GM12878 (cell line): Measurements from ENCODE around the gene RAB35. TPM values are rescaled to one million over a fixed set of nuclear protein-coding genes. Genes with fewer than 3 reads are reported as not detected.
A peak's percentile ranks its signal among the peaks of the same experiment; 100 is the strongest.

Experiments
- ATAC-seq: fragments of 200-7000 bp; cut with Tn5 transposase; 3 replicates; pipeline ENCODE4 v1.9.1; 2020; ENCODE audit warnings: mild to moderate bottlenecking, moderate library complexity
- BruUV-seq: library from RNA; stranded (reverse); fragments of 400-500 nt; replicated peaks from 2 replicates; lab custom pipeline; 2021; lab: Mats Ljungman, UMichigan
- CTCF ChIA-PET: fragments of 300-600 bp; sonication (Branson Sonifier 250); formaldehyde crosslinking; extraction: SDS; loops from one replicate; lab custom pipeline; 2021; ENCODE audit warnings: inconsistent platforms; lab: Yijun Ruan, JAX
- POLR2A ChIA-PET: fragments of 350-600 bp; formaldehyde crosslinking; extraction: SDS; loops from one replicate; lab custom pipeline; 2021; ENCODE audit warnings: inconsistent platforms; lab: Charles Lee
- RAD21 ChIA-PET: fragments of 300-600 bp; sonication (Branson Sonifier 250); formaldehyde crosslinking; loops from one replicate; lab custom pipeline; 2023; ENCODE audit warnings: antibody characterized with exemption; ENCODE audit not compliant: unreplicated experiment; lab: Charles Lee
- SMC1A ChIA-PET: fragments of 300-600 bp; sonication (Branson Sonifier 250); formaldehyde crosslinking; loops from one replicate; lab custom pipeline; 2023; ENCODE audit not compliant: unreplicated experiment, uncharacterized antibody; lab: Charles Lee
- DNase-seq: peaks from one replicate; pipeline ENCODE4 v3.0.0-alpha.2; 2011; ENCODE audit warnings: low read depth, low spot score
- FAIRE-seq: peaks from 3 replicates; lab custom pipeline; 2011; peaks lifted over from hg19 to GRCh38; lab: Jason Lieb, UNC
- H2AFZ ChIP-seq: 2 replicates; pipeline ENCODE4 v1.6.0; 2011; ENCODE audit warnings: low read depth, low read length, control low read depth; ENCODE audit not compliant: control insufficient read depth
- H3K27ac ChIP-seq: 2 replicates; pipeline ENCODE4 v1.5.1; 2011; ENCODE audit warnings: control low read depth; ENCODE audit not compliant: control insufficient read depth, insufficient read depth
- H3K27me3 ChIP-seq, 2 experiments: replicated peaks in 1 of 2; 2 replicates each; pipeline versions ENCODE4 v1.6.0 to v1.6.1; 2011; ENCODE audit warnings: low read length in 1 of 2; ENCODE audit not compliant: control insufficient read depth in 2 of 2, insufficient read depth in 2 of 2
- H3K36me3 ChIP-seq, 2 experiments: 2 replicates each; pipeline ENCODE4 v1.5.1; 2011; ENCODE audit warnings: low read length in 1 of 2; ENCODE audit not compliant: control insufficient read depth in 2 of 2, insufficient read depth in 2 of 2
- H3K4me1 ChIP-seq: 2 replicates; pipeline ENCODE4 v1.6.1; 2011; ENCODE audit warnings: mild to moderate bottlenecking, low read length, moderate library complexity, mixed read lengths; ENCODE audit not compliant: control insufficient read depth, insufficient read depth
- H3K4me2 ChIP-seq: 2 replicates; pipeline ENCODE4 v1.6.0; 2011; ENCODE audit warnings: control low read depth; ENCODE audit not compliant: control insufficient read depth, insufficient read depth
- H3K4me3 ChIP-seq: fragments of 200-600 bp; sonication (generic); 2 replicates; pipeline ENCODE4 v1.5.1; 2016
- H3K79me2 ChIP-seq: 2 replicates; pipeline ENCODE4 v1.6.0; 2011; ENCODE audit warnings: low read length; ENCODE audit not compliant: control insufficient read depth, insufficient read depth
- H3K9ac ChIP-seq: 2 replicates; pipeline ENCODE4 v1.8.0; 2011; ENCODE audit warnings: low read length, control low read depth, mixed read lengths; ENCODE audit not compliant: control insufficient read depth, insufficient read depth
- H3K9me3 ChIP-seq: replicated peaks from 3 replicates; pipeline ENCODE4 v1.5.1; 2011; ENCODE audit warnings: mild to moderate bottlenecking, low read length; ENCODE audit not compliant: control insufficient read depth, insufficient read depth
- H4K20me1 ChIP-seq: 2 replicates; pipeline ENCODE4 v1.6.0; 2011; ENCODE audit not compliant: control insufficient read depth, insufficient read depth
- CEBPB ChIP-seq, 2 experiments: fragments of 150-350 bp in 1 of 2; IDR thresholded peaks; 2 replicates each; pipeline ENCODE4 v1.6.1; 2012 to 2014; ENCODE audit warnings: low read depth in 2 of 2, low read length in 2 of 2, borderline replicate concordance in 1 of 2, inconsistent platforms in 1 of 2
- CREB1 ChIP-seq: IDR thresholded peaks from 2 replicates; pipeline ENCODE4 v1.6.1; 2012; ENCODE audit warnings: low read depth, mild to moderate bottlenecking, inconsistent platforms
- CREM ChIP-seq: IDR thresholded peaks from 2 replicates; pipeline ENCODE4 v1.6.1; 2014; ENCODE audit warnings: antibody characterized with exemption, low read depth
- EED ChIP-seq: sonication (generic); IDR thresholded peaks from 2 replicates; pipeline ENCODE4 v1.6.1; 2016; ENCODE audit warnings: antibody characterized with exemption, low read depth
- EP300 ChIP-seq, 2 experiments: fragments of 150-350 bp in 1 of 2; IDR thresholded peaks; 2 replicates each; pipeline ENCODE4 v1.6.1; 2011 to 2012; ENCODE audit warnings: low read depth in 2 of 2, low read length in 2 of 2, borderline replicate concordance in 1 of 2, improper control_type of control experiment in 1 of 2, inconsistent platforms in 1 of 2; ENCODE audit not compliant: control insufficient read depth in 1 of 2
- KLF5 ChIP-seq: fragments of 450-650 bp; IDR thresholded peaks from 2 replicates; pipeline ENCODE4 v1.6.1; 2014; ENCODE audit warnings: mild to moderate bottlenecking; ENCODE audit not compliant: partially characterized antibody
- NBN ChIP-seq: fragments of 450-650 bp; IDR thresholded peaks from 2 replicates; pipeline ENCODE4 v1.6.1; 2016
- RB1 ChIP-seq: fragments of 450-650 bp; formaldehyde crosslinking; IDR thresholded peaks from 2 replicates; pipeline ENCODE4 v1.6.1; 2017; ENCODE audit warnings: mild to moderate bottlenecking, borderline replicate concordance
- RFX5 ChIP-seq: IDR thresholded peaks from 2 replicates; pipeline ENCODE4 v1.6.1; 2011; ENCODE audit warnings: low read depth, low read length, improper control_type of control experiment
- SMAD1 ChIP-seq: fragments of 450-650 bp; IDR thresholded peaks from 2 replicates; pipeline ENCODE4 v1.6.1; 2018; ENCODE audit warnings: mild to moderate bottlenecking, low read depth; ENCODE audit not compliant: partially characterized antibody
- SP1 ChIP-seq: IDR thresholded peaks from one replicate; pipeline ENCODE4 v1.6.1; 2011; ENCODE audit warnings: low read depth, low read length
- SREBF2 ChIP-seq: IDR thresholded peaks from 2 replicates; pipeline ENCODE4 v1.6.1; 2012; ENCODE audit warnings: mild to moderate bottlenecking, low read length
- WGBS: methylation state at CpG from one replicate; pipeline ENCODE4 v1.1.6; 2016; ENCODE audit warnings: low lambda C conversion rate; ENCODE audit not compliant: insufficient replicate concordance, insufficient coverage; ENCODE audit errors: missing lambda C conversion rate; 5-methylcytosine and 5-hydroxymethylcytosine counted together
- in situ Hi-C: fragments of 300-500 bp; cut with MboI; formaldehyde crosslinking; loops from 9 replicates; pipeline ENCODE4 v1.14.3; 2018; ENCODE audit warnings: mixed read lengths
- intact Hi-C: fragments of 100-400 bp; cut with micrococcal nuclease; formaldehyde crosslinking; loops from one replicate; pipeline ENCODE4 v1.14.2; 2022; ENCODE audit not compliant: unreplicated experiment
- polyA plus RNA-seq, 11 experiments: library from polyadenylated mRNA; depleted of rRNA in 4 of 11; unstranded in 6 of 11; stranded (reverse) in 5 of 11; fragments of >200 nt; fragmentation: Nextera tagmentation in 4 of 11; fragmentation: Illumina TruSeq in 1 of 11; extraction: Ambion mirVana in 4 of 11; extraction: Trizol in 1 of 11; gene quantifications; 1 replicate in 1 of 11; 2 replicates in 10 of 11; pipeline versions ENCODE4 v1.2.1 to v1.2.3, GENCODE V29; 2011 to 2016; ENCODE audit warnings: inconsistent platforms in 2 of 11, missing spikeins in 2 of 11, low read depth in 1 of 11
- total RNA-seq, 4 experiments: library from RNA; depleted of rRNA in 3 of 4; stranded (reverse); fragments of >200 nt in 3 of 4; fragmentation: Illumina TruSeq in 1 of 4; extraction: Trizol in 1 of 4; gene quantifications; 2 replicates each; pipeline versions ENCODE4 v1.2.1 to v1.2.3, GENCODE V29; 2013 to 2021
- TF ChIP-seq, protein P1 (sequence below): IDR thresholded peaks from 2 replicates; pipeline ENCODE4 v1.6.1; 2012; ENCODE audit warnings: improper control_type of control experiment, low read depth, low read length; ENCODE audit not compliant: insufficient replicate concordance

The RAB35 gene
- total and polyA plus RNA-seq, 10 of the 15 experiments (the other 5 are each of a cell fraction or from before 2014, with no cell fraction given), result 0.76 to 99.2 (median 43.8) TPM

DNA sequence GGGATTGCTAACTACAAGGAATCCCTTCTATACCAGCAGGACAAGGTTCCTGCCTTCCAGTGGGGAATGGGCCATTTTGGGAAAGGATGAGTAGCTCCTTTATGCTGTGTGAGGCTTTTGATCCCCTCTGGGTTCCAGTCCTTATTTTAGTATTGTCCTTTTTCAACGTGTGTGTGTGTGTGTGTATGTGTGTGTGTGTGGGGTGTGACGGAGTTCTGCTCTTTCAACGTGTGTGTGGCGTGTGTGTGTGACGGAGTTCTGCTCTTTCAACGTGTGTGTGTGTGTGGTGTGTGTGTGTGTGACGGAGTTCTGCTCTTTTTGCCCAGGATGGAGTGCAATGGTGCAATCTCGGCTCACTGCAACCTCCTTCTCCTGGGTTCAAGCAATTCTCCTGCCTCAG lies 27.4 kb downstream of the RAB35 start (continued):
- TF ChIP-seq KLF5 (no peak), SMAD1 (no peak)

DNA sequence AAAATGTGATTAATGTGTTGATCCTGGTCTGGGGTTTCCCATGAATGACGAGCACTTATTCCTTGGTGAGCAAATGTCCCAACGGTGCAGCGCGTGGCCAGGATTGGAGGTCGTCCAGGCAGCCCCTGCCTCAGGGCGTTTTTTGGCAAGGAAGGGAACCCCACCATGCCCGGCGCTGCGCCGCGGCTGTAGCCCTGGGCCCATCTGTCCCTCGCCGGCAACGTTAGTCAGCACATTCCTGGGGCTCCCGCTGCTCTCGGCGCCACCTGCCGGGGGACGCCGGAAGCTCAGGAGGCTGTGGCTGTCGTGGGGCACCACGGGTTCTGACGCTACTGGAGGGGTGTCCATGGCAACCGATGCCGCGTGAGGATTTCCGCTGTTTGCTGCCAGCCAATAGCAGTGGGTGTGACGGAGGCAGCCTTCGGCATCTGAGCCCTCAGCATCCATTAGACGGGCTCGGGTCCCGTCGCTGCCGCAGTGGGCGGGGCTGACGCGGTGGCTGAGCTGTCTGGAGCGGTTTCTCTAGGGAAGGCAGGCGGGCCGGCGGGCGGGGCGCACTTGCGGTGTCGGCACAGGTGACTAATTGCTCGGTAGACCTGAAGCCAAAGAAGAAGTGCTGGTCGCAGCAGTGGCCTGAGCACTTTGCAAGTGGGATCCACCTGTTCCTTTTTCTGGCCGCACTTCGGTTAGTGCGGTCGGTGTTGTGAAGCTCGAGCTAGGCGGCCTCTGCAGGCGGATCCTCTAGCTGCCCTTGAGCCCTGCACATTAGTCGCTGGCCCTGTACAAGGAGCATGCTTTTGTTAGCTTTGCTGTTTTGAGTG lies 29.5 kb downstream of the RAB35 start:
- CTCF ChIA-PET, result interaction anchor here (0.6 to 2.0 kb wide), 33 partner anchors 10 to 185 kb away, joined by 3 to 22 read pairs (median 4); partner anchors contain the start of genes BICDL1 and RPLP0
- H3K27ac ChIP-seq, result peak overlapping the region; percentile 65
- no peaks in the 10 kb centered on the region for H3K79me2 ChIP-seq
- POLR2A ChIA-PET, result interaction anchor here (0.6 to 3.1 kb wide), 10 partner anchors 23 to 114 kb away, joined by 3 to 14 read pairs (median 4); partner anchors contain the start of genes BICDL1, RAB35 and RPLP0
- intact Hi-C loops, result loop anchor here (2.0 to 10.0 kb wide), 4 partner anchors 24 to 152 kb away; partner anchors contain the start of gene BICDL1
- peak; percentile 99 for FAIRE-seq
- DNase-seq, result peak; percentile 98
- H3K27me3 ChIP-seq, result no peaks in the 10 kb centered on the region
- RAD21 ChIA-PET, result interaction anchor here (0.7 to 2.7 kb wide), 21 partner anchors 16 to 359 kb away, joined by 3 to 37 read pairs (median 4); partner anchors contain the start of genes BICDL1, RAB35 and RPLP0
- H2AFZ ChIP-seq, result peak overlapping the region; percentile 97
- peak overlapping the region; percentile 69 for H3K9ac ChIP-seq
- peak overlapping the region; percentile 55; the same call in 1 of the 2 replicates for H3K4me3 ChIP-seq
- peaks cover 12% of the 10 kb centered on the region for H3K4me1 ChIP-seq
- WGBS, result 1% methylated on average over 55 of the region's 55 CpGs
- no peaks in the 10 kb centered on the region; a peak in 1 of 4 replicates for H3K36me3 ChIP-seq
- peak; percentile 98 for ATAC-seq
- H3K9me3 ChIP-seq, result no peaks in the 10 kb centered on the region
- peak overlapping the region; percentile 96 for H3K4me2 ChIP-seq
- no peaks in the 10 kb centered on the region; the same call in 1 of the 2 replicates for H4K20me1 ChIP-seq
- no TSS peak for BruUV-seq
- in situ Hi-C loops, result no loop called here
- SMC1A ChIA-PET, result interaction anchor here (1.0 to 2.5 kb wide), 11 partner anchors 25 to 124 kb away, joined by 3 to 20 read pairs (median 4); partner anchors contain the start of genes BICDL1 and RPLP0
- TF ChIP-seq RFX5, result peak; percentile 93
- TF ChIP-seq, protein P1, sequence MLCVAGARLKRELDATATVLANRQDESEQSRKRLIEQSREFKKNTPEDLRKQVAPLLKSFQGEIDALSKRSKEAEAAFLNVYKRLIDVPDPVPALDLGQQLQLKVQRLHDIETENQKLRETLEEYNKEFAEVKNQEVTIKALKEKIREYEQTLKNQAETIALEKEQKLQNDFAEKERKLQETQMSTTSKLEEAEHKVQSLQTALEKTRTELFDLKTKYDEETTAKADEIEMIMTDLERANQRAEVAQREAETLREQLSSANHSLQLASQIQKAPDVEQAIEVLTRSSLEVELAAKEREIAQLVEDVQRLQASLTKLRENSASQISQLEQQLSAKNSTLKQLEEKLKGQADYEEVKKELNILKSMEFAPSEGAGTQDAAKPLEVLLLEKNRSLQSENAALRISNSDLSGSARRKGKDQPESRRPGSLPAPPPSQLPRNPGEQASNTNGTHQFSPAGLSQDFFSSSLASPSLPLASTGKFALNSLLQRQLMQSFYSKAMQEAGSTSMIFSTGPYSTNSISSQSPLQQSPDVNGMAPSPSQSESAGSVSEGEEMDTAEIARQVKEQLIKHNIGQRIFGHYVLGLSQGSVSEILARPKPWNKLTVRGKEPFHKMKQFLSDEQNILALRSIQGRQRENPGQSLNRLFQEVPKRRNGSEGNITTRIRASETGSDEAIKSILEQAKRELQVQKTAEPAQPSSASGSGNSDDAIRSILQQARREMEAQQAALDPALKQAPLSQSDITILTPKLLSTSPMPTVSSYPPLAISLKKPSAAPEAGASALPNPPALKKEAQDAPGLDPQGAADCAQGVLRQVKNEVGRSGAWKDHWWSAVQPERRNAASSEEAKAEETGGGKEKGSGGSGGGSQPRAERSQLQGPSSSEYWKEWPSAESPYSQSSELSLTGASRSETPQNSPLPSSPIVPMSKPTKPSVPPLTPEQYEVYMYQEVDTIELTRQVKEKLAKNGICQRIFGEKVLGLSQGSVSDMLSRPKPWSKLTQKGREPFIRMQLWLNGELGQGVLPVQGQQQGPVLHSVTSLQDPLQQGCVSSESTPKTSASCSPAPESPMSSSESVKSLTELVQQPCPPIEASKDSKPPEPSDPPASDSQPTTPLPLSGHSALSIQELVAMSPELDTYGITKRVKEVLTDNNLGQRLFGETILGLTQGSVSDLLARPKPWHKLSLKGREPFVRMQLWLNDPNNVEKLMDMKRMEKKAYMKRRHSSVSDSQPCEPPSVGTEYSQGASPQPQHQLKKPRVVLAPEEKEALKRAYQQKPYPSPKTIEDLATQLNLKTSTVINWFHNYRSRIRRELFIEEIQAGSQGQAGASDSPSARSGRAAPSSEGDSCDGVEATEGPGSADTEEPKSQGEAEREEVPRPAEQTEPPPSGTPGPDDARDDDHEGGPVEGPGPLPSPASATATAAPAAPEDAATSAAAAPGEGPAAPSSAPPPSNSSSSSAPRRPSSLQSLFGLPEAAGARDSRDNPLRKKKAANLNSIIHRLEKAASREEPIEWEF, result no peak
- peak; percentile 78; the same call in 1 of the 2 replicates for TF ChIP-seq NBN
- peak; percentile 87 for TF ChIP-seq SREBF2
- peak; percentile 94 for TF ChIP-seq CREM
- TF ChIP-seq CREB1, result peak; percentile 95
- TF ChIP-seq RB1, result no peak; the same call in 1 of the 2 replicates
- peak; percentile 15; the same call in 1 of the 2 replicates for TF ChIP-seq EED
- no peak for TF ChIP-seq CEBPB (IDR thresholded peaks at IDR 0.05; ENCODE audit: borderline replicate concordance in 1 of 2, low read depth in 2 of 2, low read length in 2 of 2)
- peak in 1 of 2 experiments; percentile 56; a peak in 1 of 4 replicates for TF ChIP-seq EP300 (IDR thresholded peaks at IDR 0.05; ENCODE audit: borderline replicate concordance in 1 of 2, control insufficient read depth in 1 of 2, low read depth in 2 of 2, low read length in 2 of 2)
- peak; percentile 95 for TF ChIP-seq SP1
